Esophagus squamous epithelium (tissue), 5 donors: ENCODE measurements around the gene OPN3. TPM values are rescaled to one million over a fixed set of nuclear protein-coding genes. Genes with fewer than 3 reads are reported as not detected.

ENCODE experiments used
- DNase-seq: peaks from one replicate; lab custom pipeline; 2025; lab: John Stamatoyannopoulos, UW
- H3K27ac ChIP-seq, 4 donors: fragments of 200-600 bp; sonication (generic); one replicate each; pipeline ENCODE4 v1.5.1; 2016 to 2019; ENCODE audit warnings: mild to moderate bottlenecking in 1 of 4
- H3K27me3 ChIP-seq, 4 donors: fragments of 200-600 bp; sonication (generic); 1 replicate in 3 of 4; 2 replicates in 1 of 4; pipeline versions ENCODE4 v1.5.1 to v1.6.0; 2017 to 2021; ENCODE audit warnings: antibody characterized with exemption in 1 of 4
- H3K36me3 ChIP-seq, 3 donors: fragments of 200-600 bp; sonication (generic); one replicate each; pipeline ENCODE4 v1.5.1; 2016 to 2019
- H3K4me1 ChIP-seq, 3 donors: fragments of 200-600 bp; sonication (generic); one replicate each; pipeline ENCODE4 v1.5.1; 2017 to 2019
- H3K4me3 ChIP-seq, 4 donors: fragments of 200-600 bp; sonication (generic); 1 replicate in 3 of 4; 2 replicates in 1 of 4; pipeline ENCODE4 v1.5.1; 2016 to 2019; ENCODE audit warnings: mild to moderate bottlenecking in 2 of 4, moderate library complexity in 1 of 4
- H3K9me3 ChIP-seq, 3 donors: fragments of 200-600 bp; sonication (generic); one replicate each; pipeline ENCODE4 v1.5.1; 2016 to 2019
- POLR2A ChIP-seq, 4 donors: fragments of 450-650 bp; IDR thresholded peaks; one replicate each; pipeline ENCODE4 v1.6.1; 2017; ENCODE audit warnings: antibody characterized with exemption in 4 of 4, mild to moderate bottlenecking in 4 of 4, moderate library complexity in 3 of 4
- WGBS, 2 donors: methylation state at CpG; one replicate each; pipeline ENCODE4 v1.1.5; 2018; 5-methylcytosine and 5-hydroxymethylcytosine counted together
- intact Hi-C: fragments of 100-400 bp; cut with DNase I; formaldehyde crosslinking; loops from one replicate; pipeline ENCODE4 v1.15.0; 2022
- total RNA-seq, 4 donors: library from RNA; depleted of rRNA; stranded (reverse); fragments of >200 nt; gene quantifications; one replicate each; pipeline ENCODE4 v1.1.0, GENCODE V29; 2016
- TF ChIP-seq, protein P1 (sequence below), 6 experiments: fragments of 450-650 bp in 4 of 6; fragments of 200-600 bp in 2 of 6; sonication (generic) in 2 of 6; IDR thresholded peaks; one replicate each; pipeline ENCODE4 v1.5.1; 2016 to 2019; ENCODE audit warnings: antibody characterized with exemption in 6 of 6, mild to moderate bottlenecking in 4 of 6, moderate library complexity in 4 of 6
- donor health status: DM: yes; HTN: yes; CAD: no.

OPN3 gene
- total RNA-seq, 4 donors from 2014 or later = 16.9 to 23.8 (median 21.9) TPM

DNA sequence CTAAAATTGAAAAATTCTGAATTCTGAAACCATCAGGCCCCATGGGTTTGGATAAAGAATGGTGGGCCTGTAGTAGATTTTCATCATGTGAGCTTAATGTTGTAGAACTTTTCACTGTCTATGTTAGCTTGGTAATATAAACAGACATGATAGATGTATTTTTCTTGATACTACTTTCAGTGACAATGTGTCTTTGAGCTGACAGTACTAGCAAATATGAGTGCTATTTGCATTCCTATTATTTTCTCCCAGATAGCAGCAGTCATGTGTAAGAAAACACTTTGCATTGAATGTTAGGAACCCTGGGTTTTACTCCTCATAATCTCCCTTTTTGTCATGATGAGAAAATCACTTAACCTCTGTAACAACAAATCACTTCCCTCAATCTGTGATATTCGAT, 89.9 kb downstream of the OPN3 start:
- TF ChIP-seq, protein P1, sequence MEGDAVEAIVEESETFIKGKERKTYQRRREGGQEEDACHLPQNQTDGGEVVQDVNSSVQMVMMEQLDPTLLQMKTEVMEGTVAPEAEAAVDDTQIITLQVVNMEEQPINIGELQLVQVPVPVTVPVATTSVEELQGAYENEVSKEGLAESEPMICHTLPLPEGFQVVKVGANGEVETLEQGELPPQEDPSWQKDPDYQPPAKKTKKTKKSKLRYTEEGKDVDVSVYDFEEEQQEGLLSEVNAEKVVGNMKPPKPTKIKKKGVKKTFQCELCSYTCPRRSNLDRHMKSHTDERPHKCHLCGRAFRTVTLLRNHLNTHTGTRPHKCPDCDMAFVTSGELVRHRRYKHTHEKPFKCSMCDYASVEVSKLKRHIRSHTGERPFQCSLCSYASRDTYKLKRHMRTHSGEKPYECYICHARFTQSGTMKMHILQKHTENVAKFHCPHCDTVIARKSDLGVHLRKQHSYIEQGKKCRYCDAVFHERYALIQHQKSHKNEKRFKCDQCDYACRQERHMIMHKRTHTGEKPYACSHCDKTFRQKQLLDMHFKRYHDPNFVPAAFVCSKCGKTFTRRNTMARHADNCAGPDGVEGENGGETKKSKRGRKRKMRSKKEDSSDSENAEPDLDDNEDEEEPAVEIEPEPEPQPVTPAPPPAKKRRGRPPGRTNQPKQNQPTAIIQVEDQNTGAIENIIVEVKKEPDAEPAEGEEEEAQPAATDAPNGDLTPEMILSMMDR (IDR thresholded peaks at IDR 0.05) = no peak
- TF ChIP-seq POLR2A (IDR thresholded peaks at IDR 0.05) = no peak
- no peak for DNase-seq
- no peaks in the 10 kb centered on the region for H3K27me3 ChIP-seq
- no peaks in the 10 kb centered on the region for H3K4me1 ChIP-seq
- no peak overlapping the region for H3K4me3 ChIP-seq
- H3K27ac ChIP-seq = no peak overlapping the region
- intact Hi-C loops = no loop called here
- H3K36me3 ChIP-seq = no peaks in the 10 kb centered on the region
- no peaks in the 10 kb centered on the region for H3K9me3 ChIP-seq
- 42 to 72% methylated on average over 1 of the region's 1 CpG for WGBS, 2 donors

DNA sequence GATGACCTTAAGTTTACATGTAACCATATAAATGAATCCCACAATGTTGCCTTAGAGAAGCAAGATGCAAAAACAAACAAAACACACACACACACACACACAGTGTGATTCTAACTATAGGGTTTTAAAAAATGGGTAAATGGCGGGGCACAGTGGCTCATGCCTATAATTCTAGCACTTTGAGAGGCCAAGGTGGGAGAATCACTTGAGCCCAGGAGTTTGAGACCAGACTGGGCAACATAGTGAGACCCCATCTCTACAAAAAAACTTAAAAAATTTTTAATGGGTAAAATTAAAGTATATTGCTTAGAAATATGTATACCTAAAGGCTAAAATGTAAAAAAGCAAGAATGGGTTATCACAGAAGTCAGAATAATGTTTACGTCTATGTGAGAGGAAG, 92.2 kb downstream of the OPN3 start:
- DNase-seq = no peak
- Histone ChIP-seq H3K4me1 (no peaks in the 10 kb centered on the region), H3K27me3 (no peaks in the 10 kb centered on the region), H3K27ac (no peak overlapping the region), H3K36me3 (no peaks in the 10 kb centered on the region), H3K4me3 (no peak overlapping the region), H3K9me3 (no peaks in the 10 kb centered on the region)
- WGBS, 2 donors = 45 to 61% methylated on average over 2 of the region's 2 CpGs
- intact Hi-C loops = no loop called here
- TF ChIP-seq, protein P1 (IDR thresholded peaks at IDR 0.05) = no peak
- no peak for TF ChIP-seq POLR2A (IDR thresholded peaks at IDR 0.05)

Other genes starting within 250 kb of the OPN3 start
- 100 to 1,000 TPM in 1 of 4 donors, 10 to 100 TPM in 3; 44.6 to 101 (median 70.0) TPM for gene FH, start 120.6 kb downstream of the OPN3 start, total RNA-seq
- under 1 TPM; 0.04 to 0.19 (median 0.07) TPM for gene KMO, start 108.0 kb downstream of the OPN3 start, total RNA-seq
- 1 to 10 TPM; 4.2 to 9.0 (median 6.3) TPM for gene CHML, start within 50 bp of the OPN3 start, total RNA-seq
- gene WDR64, start 11.9 kb upstream of the OPN3 start, total RNA-seq = not detected
- gene EXO1, start 207.8 kb upstream of the OPN3 start, total RNA-seq = 1 to 10 TPM; 1.5 to 9.2 (median 5.3) TPM